ENCODE measurements around the gene NR4A1. TPM values are rescaled to one million over a fixed set of nuclear protein-coding genes. Genes with fewer than 3 reads are reported as not detected.

The NR4A1 gene
- total RNA-seq, 1 experiment from 2014 or later: 37.9 TPM

GRCh38 chr12:52067081-52067374 lies 15.8 kb downstream of the NR4A1 start:
- Histone ChIP-seq H3K4me1 (peaks cover 11% of the 10 kb centered on the region), H3K27me3 (replicated peaks; ENCODE audit: control insufficient read depth, insufficient read depth, low read length) (no peaks in the 10 kb centered on the region), H3K36me3 (ENCODE audit: control insufficient read depth, insufficient read depth, low read length) (no peaks in the 10 kb centered on the region), H3K4me3 (ENCODE audit: low read depth, low read length) (no peak overlapping the region), H3K9me3 (no peaks in the 10 kb centered on the region)
- intact Hi-C loops (cut with micrococcal nuclease; ENCODE audit: unreplicated experiment): no loop called here
- no TSS peak for BruUV-seq (replicated peaks)
- CTCF ChIA-PET: interaction anchor here (1.1 to 5.5 kb wide), 3 partner anchors 16 to 41 kb away, joined by 3 to 25 read pairs (median 19); partner anchors contain the start of gene NR4A1
- H3K27ac Mint-ChIP-seq (ENCODE audit: unreplicated experiment): no peak overlapping the region
- no peak overlapping the region for H3K4me3 Mint-ChIP-seq (ENCODE audit: unreplicated experiment)
- no peaks in the 10 kb centered on the region for H3K27me3 Mint-ChIP-seq (ENCODE audit: insufficient read depth, unreplicated experiment)
- H3K36me3 Mint-ChIP-seq (ENCODE audit: insufficient read depth, unreplicated experiment): peaks cover 24% of the 10 kb centered on the region
- TF ChIP-seq CTCF (IDR thresholded peaks at IDR 0.05; ENCODE audit: insufficient read depth in 1 of 2, low read depth in 1 of 2, low read length in 1 of 2, severe bottlenecking in 1 of 2, unreplicated experiment in 1 of 2): no peak
- H3K4me1 Mint-ChIP-seq (ENCODE audit: low read depth, unreplicated experiment): peaks cover 16% of the 10 kb centered on the region
- POLR2A ChIA-PET: interaction anchor here (0.9 kb wide), 1 partner anchor 34 kb away, joined by 3 read pairs; no protein-coding TSS in a partner anchor
- no peak for DNase-seq
- H3K9me3 Mint-ChIP-seq (ENCODE audit: unreplicated experiment): no peaks in the 10 kb centered on the region

- TF ChIP-seq CTCF (IDR thresholded peaks at IDR 0.05; ENCODE audit: insufficient read depth in 1 of 2, low read depth in 1 of 2, low read length in 1 of 2, severe bottlenecking in 1 of 2, unreplicated experiment in 1 of 2): peak; percentile 47 to 97
- ChIA-PET POLR2A (interaction anchor here (1.0 to 3.1 kb wide), 5 partner anchors 19 to 108 kb away, joined by 3 to 40 read pairs (median 10); partner anchors contain the start of gene NR4A1), CTCF (interaction anchor here (0.9 to 5.1 kb wide), 15 partner anchors 10 to 66 kb away, joined by 3 to 84 read pairs (median 5); partner anchors contain the start of gene NR4A1)
- H3K9me3 Mint-ChIP-seq (ENCODE audit: unreplicated experiment): no peaks in the 10 kb centered on the region
- peak; percentile 96 for DNase-seq
- H3K4me3 Mint-ChIP-seq (ENCODE audit: unreplicated experiment): peak within 1 kb of the TSS; percentile 85
- TSS peak; percentile 84 for BruUV-seq (replicated peaks)
- H3K4me1 ChIP-seq: peaks cover 12% of the 10 kb centered on the region
- H3K27ac Mint-ChIP-seq (ENCODE audit: unreplicated experiment): peak within 1 kb of the TSS; percentile 100
- peak within 1 kb of the TSS; percentile 80 for H3K4me3 ChIP-seq (ENCODE audit: low read depth, low read length)
- no peaks in the 10 kb centered on the region for H3K9me3 ChIP-seq
- H3K4me1 Mint-ChIP-seq (ENCODE audit: low read depth, unreplicated experiment): peaks cover 30% of the 10 kb centered on the region
- H3K27me3 Mint-ChIP-seq (ENCODE audit: insufficient read depth, unreplicated experiment): no peaks in the 10 kb centered on the region
- H3K27me3 ChIP-seq (replicated peaks; ENCODE audit: control insufficient read depth, insufficient read depth, low read length): no peaks in the 10 kb centered on the region
- peaks cover 4% of the 10 kb centered on the region; the same call in 1 of the 2 replicates for H3K36me3 ChIP-seq (ENCODE audit: control insufficient read depth, insufficient read depth, low read length)
- intact Hi-C loops (cut with micrococcal nuclease; ENCODE audit: unreplicated experiment): loop anchor here (1.0 kb wide), 5 partner anchors 14 to 44 kb away; partner anchors contain the start of gene NR4A1
- peaks cover 49% of the 10 kb centered on the region for H3K36me3 Mint-ChIP-seq (ENCODE audit: insufficient read depth, unreplicated experiment)
These were observed 18.3 kb downstream of the NR4A1 start, which contains the start of gene ATG101 for GRCh38 chr12:52069327-52070184. Gene ATG101, plus strand, starts transcription at chr12:52069978. Its CDS starts 3,673 bp downstream, at chr12:52073651.

GRCh38 chr12:52070185-52070925 lies 19.1 kb downstream of the NR4A1 start:
- no peak for TF ChIP-seq CTCF (IDR thresholded peaks at IDR 0.05; ENCODE audit: insufficient read depth in 1 of 2, low read depth in 1 of 2, low read length in 1 of 2, severe bottlenecking in 1 of 2, unreplicated experiment in 1 of 2)
- Mint-ChIP-seq H3K27ac (ENCODE audit: unreplicated experiment) (peak overlapping the region; percentile 100), H3K4me3 (ENCODE audit: unreplicated experiment) (peak overlapping the region; percentile 85), H3K4me1 (ENCODE audit: low read depth, unreplicated experiment) (peaks cover 30% of the 10 kb centered on the region), H3K27me3 (ENCODE audit: insufficient read depth, unreplicated experiment) (no peaks in the 10 kb centered on the region), H3K9me3 (ENCODE audit: unreplicated experiment) (no peaks in the 10 kb centered on the region), H3K36me3 (ENCODE audit: insufficient read depth, unreplicated experiment) (peaks cover 55% of the 10 kb centered on the region)
- Histone ChIP-seq H3K9me3 (no peaks in the 10 kb centered on the region), H3K4me3 (ENCODE audit: low read depth, low read length) (peak overlapping the region; percentile 80), H3K27me3 (replicated peaks; ENCODE audit: control insufficient read depth, insufficient read depth, low read length) (no peaks in the 10 kb centered on the region), H3K36me3 (ENCODE audit: control insufficient read depth, insufficient read depth, low read length) (peaks cover 4% of the 10 kb centered on the region; the same call in 1 of the 2 replicates), H3K4me1 (peaks cover 12% of the 10 kb centered on the region)
- POLR2A ChIA-PET: interaction anchor here (1.0 to 3.1 kb wide), 5 partner anchors 19 to 108 kb away, joined by 3 to 40 read pairs (median 10); partner anchors contain the start of gene NR4A1
- CTCF ChIA-PET: interaction anchor here (0.9 to 5.1 kb wide), 10 partner anchors 12 to 67 kb away, joined by 3 to 84 read pairs (median 6); partner anchors contain the start of gene NR4A1
- intact Hi-C loops (cut with micrococcal nuclease; ENCODE audit: unreplicated experiment): no loop called here
- no peak for DNase-seq
- BruUV-seq (replicated peaks): TSS peak; percentile 75
